ENCODE data around the gene SKIDA1. TPM values are rescaled to one million over a fixed set of nuclear protein-coding genes. Genes with fewer than 3 reads are reported as not detected.
A peak's percentile ranks its signal among the peaks of the same experiment; 100 is the strongest.

SKIDA1 gene
- total RNA-seq, 1 experiment from 2014 or later = 9.4 TPM

DNA sequence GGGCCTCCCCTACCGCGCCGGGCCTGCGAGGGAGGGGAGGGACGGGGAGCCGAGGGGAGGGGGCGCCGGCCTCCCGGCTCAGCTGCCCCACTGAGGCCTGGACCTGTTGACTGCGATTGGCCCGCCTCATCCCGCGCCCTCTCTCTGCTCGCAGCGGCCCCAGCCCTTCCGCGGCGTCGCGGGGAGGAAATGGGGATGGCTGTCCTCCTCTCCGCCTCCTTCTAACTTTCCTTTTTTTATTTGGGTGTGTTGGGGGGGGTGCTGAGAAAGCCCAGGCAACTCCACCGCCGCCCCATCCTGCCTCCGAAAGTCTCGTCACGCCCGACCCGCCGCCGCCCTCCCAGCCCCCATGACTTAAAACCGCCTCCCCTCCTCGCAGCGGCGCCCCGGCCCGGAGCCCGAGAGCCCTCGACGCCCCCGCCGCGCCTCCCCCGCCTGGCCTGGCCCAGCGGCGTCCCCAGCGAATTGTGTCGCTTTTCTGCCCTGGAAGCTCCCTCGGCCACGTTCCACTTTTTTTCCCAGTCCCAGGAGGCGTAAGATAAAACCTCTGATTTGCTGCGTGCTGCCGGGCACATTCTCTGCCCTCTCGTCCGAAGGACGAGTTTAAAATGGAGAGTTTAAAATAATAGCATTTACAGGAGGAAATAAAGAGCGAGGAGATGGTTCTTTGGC is 842 bp upstream of the SKIDA1 start (continued):
- TF ChIP-seq, protein P1, sequence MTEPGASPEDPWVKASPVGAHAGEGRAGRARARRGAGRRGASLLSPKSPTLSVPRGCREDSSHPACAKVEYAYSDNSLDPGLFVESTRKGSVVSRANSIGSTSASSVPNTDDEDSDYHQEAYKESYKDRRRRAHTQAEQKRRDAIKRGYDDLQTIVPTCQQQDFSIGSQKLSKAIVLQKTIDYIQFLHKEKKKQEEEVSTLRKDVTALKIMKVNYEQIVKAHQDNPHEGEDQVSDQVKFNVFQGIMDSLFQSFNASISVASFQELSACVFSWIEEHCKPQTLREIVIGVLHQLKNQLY (CRISPR knock-in tag; IDR thresholded peaks at IDR 0.05) = no peak

GRCh38 chr10:21524526-21525366 is 736 bp downstream of the SKIDA1 start:
- TF ChIP-seq ZMAT4 (CRISPR knock-in tag; IDR thresholded peaks at IDR 0.05) (0 out of 2 replicates have a peak, but pooled peaks have one; percentile 31), GABPB1 (CRISPR knock-in tag; IDR thresholded peaks at IDR 0.05) (0 out of 2 replicates have a peak, but pooled peaks have one; percentile 13)
- TF ChIP-seq, protein P2, sequence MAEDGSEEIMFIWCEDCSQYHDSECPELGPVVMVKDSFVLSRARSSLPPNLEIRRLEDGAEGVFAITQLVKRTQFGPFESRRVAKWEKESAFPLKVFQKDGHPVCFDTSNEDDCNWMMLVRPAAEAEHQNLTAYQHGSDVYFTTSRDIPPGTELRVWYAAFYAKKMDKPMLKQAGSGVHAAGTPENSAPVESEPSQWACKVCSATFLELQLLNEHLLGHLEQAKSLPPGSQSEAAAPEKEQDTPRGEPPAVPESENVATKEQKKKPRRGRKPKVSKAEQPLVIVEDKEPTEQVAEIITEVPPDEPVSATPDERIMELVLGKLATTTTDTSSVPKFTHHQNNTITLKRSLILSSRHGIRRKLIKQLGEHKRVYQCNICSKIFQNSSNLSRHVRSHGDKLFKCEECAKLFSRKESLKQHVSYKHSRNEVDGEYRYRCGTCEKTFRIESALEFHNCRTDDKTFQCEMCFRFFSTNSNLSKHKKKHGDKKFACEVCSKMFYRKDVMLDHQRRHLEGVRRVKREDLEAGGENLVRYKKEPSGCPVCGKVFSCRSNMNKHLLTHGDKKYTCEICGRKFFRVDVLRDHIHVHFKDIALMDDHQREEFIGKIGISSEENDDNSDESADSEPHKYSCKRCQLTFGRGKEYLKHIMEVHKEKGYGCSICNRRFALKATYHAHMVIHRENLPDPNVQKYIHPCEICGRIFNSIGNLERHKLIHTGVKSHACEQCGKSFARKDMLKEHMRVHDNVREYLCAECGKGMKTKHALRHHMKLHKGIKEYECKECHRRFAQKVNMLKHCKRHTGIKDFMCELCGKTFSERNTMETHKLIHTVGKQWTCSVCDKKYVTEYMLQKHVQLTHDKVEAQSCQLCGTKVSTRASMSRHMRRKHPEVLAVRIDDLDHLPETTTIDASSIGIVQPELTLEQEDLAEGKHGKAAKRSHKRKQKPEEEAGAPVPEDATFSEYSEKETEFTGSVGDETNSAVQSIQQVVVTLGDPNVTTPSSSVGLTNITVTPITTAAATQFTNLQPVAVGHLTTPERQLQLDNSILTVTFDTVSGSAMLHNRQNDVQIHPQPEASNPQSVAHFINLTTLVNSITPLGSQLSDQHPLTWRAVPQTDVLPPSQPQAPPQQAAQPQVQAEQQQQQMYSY (CRISPR knock-in tag; IDR thresholded peaks at IDR 0.05) = no peak
- TF ChIP-seq, protein P3, sequence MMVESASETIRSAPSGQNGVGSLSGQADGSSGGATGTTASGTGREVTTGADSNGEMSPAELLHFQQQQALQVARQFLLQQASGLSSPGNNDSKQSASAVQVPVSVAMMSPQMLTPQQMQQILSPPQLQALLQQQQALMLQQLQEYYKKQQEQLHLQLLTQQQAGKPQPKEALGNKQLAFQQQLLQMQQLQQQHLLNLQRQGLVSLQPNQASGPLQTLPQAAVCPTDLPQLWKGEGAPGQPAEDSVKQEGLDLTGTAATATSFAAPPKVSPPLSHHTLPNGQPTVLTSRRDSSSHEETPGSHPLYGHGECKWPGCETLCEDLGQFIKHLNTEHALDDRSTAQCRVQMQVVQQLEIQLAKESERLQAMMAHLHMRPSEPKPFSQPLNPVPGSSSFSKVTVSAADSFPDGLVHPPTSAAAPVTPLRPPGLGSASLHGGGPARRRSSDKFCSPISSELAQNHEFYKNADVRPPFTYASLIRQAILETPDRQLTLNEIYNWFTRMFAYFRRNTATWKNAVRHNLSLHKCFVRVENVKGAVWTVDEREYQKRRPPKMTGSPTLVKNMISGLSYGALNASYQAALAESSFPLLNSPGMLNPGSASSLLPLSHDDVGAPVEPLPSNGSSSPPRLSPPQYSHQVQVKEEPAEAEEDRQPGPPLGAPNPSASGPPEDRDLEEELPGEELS (CRISPR knock-in tag; IDR thresholded peaks at IDR 0.05) = no peak
- DNase-seq (ENCODE audit: low spot score) (no peak), ATAC-seq (no peak)
- CTCF ChIA-PET = interaction anchor here (1.0 to 3.2 kb wide), 4 partner anchors 8 to 246 kb away, joined by 3 to 35 read pairs (median 4); no protein-coding TSS in a partner anchor
- Mint-ChIP-seq H3K36me3 (no peaks in the 10 kb centered on the region), H3K4me1 (peaks cover 53% of the 10 kb centered on the region), H3K9me3 (no peaks in the 10 kb centered on the region), H3K4me3 (peak overlapping the region; percentile 83), H3K27ac (peak overlapping the region; percentile 98), H3K27me3 (ENCODE audit: low read depth) (peaks cover 7% of the 10 kb centered on the region; the same call in 1 of the 2 replicates)
- POLR2A ChIA-PET = interaction anchor here (0.5 to 5.1 kb wide), 12 partner anchors 9 to 1487 kb away, joined by 3 to 155 read pairs (median 4); no protein-coding TSS in a partner anchor

GRCh38 chr10:21524131-21524525 is 1.4 kb downstream of the SKIDA1 start:
- no peaks in the 10 kb centered on the region for H3K9me3 Mint-ChIP-seq
- H3K4me1 Mint-ChIP-seq = peaks cover 54% of the 10 kb centered on the region
- H3K27me3 Mint-ChIP-seq (ENCODE audit: low read depth) = peaks cover 14% of the 10 kb centered on the region
- peak overlapping the region; percentile 83 for H3K4me3 Mint-ChIP-seq
- H3K27ac Mint-ChIP-seq = peak overlapping the region; percentile 77
- DNase-seq (ENCODE audit: low spot score) (no peak), ATAC-seq (no peak)
- ChIA-PET CTCF (interaction anchor here (3.2 kb wide), 1 partner anchor 28 kb away, joined by 35 read pairs; no protein-coding TSS in a partner anchor), POLR2A (interaction anchor here (0.5 to 5.1 kb wide), 4 partner anchors 8 to 1488 kb away, joined by 3 to 155 read pairs (median 4); no protein-coding TSS in a partner anchor)
- no peak for TF ChIP-seq RORB (CRISPR knock-in tag; IDR thresholded peaks at IDR 0.05)
- no peak for TF ChIP-seq RELA (CRISPR knock-in tag; IDR thresholded peaks at IDR 0.05; ENCODE audit: borderline replicate concordance)
- no peak for TF ChIP-seq ZNF423 (CRISPR knock-in tag; IDR thresholded peaks at IDR 0.05)
- no peak for TF ChIP-seq CTCF (IDR thresholded peaks at IDR 0.05)
- no peak for TF ChIP-seq NR2C2 (CRISPR knock-in tag; IDR thresholded peaks at IDR 0.05)
- no peak for TF ChIP-seq E2F1 (CRISPR knock-in tag; IDR thresholded peaks at IDR 0.05)
- TF ChIP-seq SP1 (CRISPR knock-in tag; conservative IDR thresholded peaks at IDR 0.05) = no peak
- no peak for TF ChIP-seq OVOL2 (CRISPR knock-in tag; IDR thresholded peaks at IDR 0.05; ENCODE audit: borderline replicate concordance)
- no peak for TF ChIP-seq HMGXB4 (CRISPR knock-in tag; IDR thresholded peaks at IDR 0.05)
- no peaks in the 10 kb centered on the region for H3K36me3 Mint-ChIP-seq
